ENCODE data around the gene IL18BP.

DNA sequence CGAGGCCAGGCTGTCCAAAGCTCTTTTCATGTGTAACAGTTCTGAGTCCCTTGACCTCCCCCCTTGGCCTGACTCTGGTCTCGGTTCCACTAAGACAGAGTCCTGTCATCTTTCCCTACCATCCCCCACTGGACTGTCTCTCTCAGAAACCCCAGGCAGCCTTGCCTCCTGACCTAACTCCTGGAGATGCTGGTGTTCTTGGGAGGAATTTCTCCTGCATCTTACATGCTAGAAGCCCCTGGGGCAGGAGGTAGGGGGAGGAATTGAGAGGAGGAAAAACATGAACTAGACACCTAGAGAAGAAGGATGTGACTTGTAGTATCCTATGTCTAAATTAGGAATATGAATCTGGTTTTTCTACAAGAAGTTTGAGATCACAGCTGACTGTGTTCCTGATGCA lies 648 bp upstream of the IL18BP start:
- TF ChIP-seq MAX (IDR thresholded peaks at IDR 0.05; ENCODE audit: low read depth, low read length): no peak
- TF ChIP-seq SIX5 (IDR thresholded peaks at IDR 0.05; ENCODE audit: low read depth, low read length, severe bottlenecking): no peak
- no peak for TF ChIP-seq FOS (IDR thresholded peaks at IDR 0.05; ENCODE audit: borderline replicate concordance, extremely low read depth, insufficient read length)
- TF ChIP-seq IKZF2 (IDR thresholded peaks at IDR 0.05): no peak
- TF ChIP-seq, protein P1, sequence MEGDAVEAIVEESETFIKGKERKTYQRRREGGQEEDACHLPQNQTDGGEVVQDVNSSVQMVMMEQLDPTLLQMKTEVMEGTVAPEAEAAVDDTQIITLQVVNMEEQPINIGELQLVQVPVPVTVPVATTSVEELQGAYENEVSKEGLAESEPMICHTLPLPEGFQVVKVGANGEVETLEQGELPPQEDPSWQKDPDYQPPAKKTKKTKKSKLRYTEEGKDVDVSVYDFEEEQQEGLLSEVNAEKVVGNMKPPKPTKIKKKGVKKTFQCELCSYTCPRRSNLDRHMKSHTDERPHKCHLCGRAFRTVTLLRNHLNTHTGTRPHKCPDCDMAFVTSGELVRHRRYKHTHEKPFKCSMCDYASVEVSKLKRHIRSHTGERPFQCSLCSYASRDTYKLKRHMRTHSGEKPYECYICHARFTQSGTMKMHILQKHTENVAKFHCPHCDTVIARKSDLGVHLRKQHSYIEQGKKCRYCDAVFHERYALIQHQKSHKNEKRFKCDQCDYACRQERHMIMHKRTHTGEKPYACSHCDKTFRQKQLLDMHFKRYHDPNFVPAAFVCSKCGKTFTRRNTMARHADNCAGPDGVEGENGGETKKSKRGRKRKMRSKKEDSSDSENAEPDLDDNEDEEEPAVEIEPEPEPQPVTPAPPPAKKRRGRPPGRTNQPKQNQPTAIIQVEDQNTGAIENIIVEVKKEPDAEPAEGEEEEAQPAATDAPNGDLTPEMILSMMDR (IDR thresholded peaks at IDR 0.05 in 2 of 3, conservative IDR thresholded peaks at IDR 0.05 in 1 of 3; ENCODE audit: control insufficient read depth in 2 of 3, extremely low read depth in 1 of 3, insufficient read depth in 1 of 3, low read depth in 3 of 3, low read length in 3 of 3): no peak
- TF ChIP-seq EZH2 (IDR thresholded peaks at IDR 0.05; ENCODE audit: borderline replicate concordance, control insufficient read depth, low read depth, low read length): no peak
- TF ChIP-seq SMARCA5 (IDR thresholded peaks at IDR 0.05): no peak
- TF ChIP-seq KLF5 (IDR thresholded peaks at IDR 0.05; ENCODE audit: partially characterized antibody): no peak
- TF ChIP-seq NR2C1 (IDR thresholded peaks at IDR 0.05): no peak
- no peak for TF ChIP-seq BACH1 (IDR thresholded peaks at IDR 0.05; ENCODE audit: borderline replicate concordance)
- no peak for TF ChIP-seq SMC3 (IDR thresholded peaks at IDR 0.05; ENCODE audit: borderline replicate concordance, low read length)
- TF ChIP-seq ZNF384 (IDR thresholded peaks at IDR 0.05; ENCODE audit: borderline replicate concordance, low read depth, low read length): no peak

All from GM12878 (cell line).